Cardiac fibroblast (primary cell): ENCODE data around the gene F10.
A peak's percentile ranks its signal among the peaks of the same experiment; 100 is the strongest.
"Not testable (repeated sequence)": the region's sequence is repeated elsewhere in the genome, so short reads cannot be mapped to it uniquely, and the experiment has no call there.

Source experiments
- DNase-seq, 2 donors: peaks; one replicate each; pipeline versions ENCODE4 v3.0.0 to v3.0.0-alpha.2; 2010; ENCODE audit warnings: low read depth in 2 of 2
- H3K4me3 ChIP-seq, 2 donors: replicated peaks in 1 of 2; 1 replicate in 1 of 2; 2 replicates in 1 of 2; pipeline ENCODE4 v1.5.1; 2011; ENCODE audit warnings: low read depth in 2 of 2, low read length in 2 of 2, mild to moderate bottlenecking in 2 of 2, moderate library complexity in 1 of 2
- CTCF ChIP-seq: IDR thresholded peaks from one replicate; pipeline ENCODE4 v1.5.1; 2011; ENCODE audit warnings: low read depth, mild to moderate bottlenecking, low read length, inconsistent platforms

F10 gene

GRCh38 chr13:113110048-113110851, 12.3 kb upstream of the F10 start:
- H3K4me3 ChIP-seq: peak overlapping the region in 1 of 2 donors; percentile 5
- DNase-seq: peak in 1 of 2 donors; percentile 7
- no peak for TF ChIP-seq CTCF

- TF ChIP-seq CTCF: no peak
- no peak overlapping the region for H3K4me3 ChIP-seq
- no peak for DNase-seq
These were observed 11.7 kb upstream of the F10 start for GRCh38 chr13:113110852-113111315.

GRCh38 chr13:113111821-113112220, 10.8 kb upstream of the F10 start:
- H3K4me3 ChIP-seq, DNase-seq: not testable (repeated sequence)

- H3K4me3 ChIP-seq, DNase-seq: not testable (repeated sequence)
These were observed 10.1 kb upstream of the F10 start for GRCh38 chr13:113112475-113112874.

GRCh38 chr13:113112893-113113845, 9.4 kb upstream of the F10 start:
- no peak overlapping the region for H3K4me3 ChIP-seq
- DNase-seq: no peak
- TF ChIP-seq CTCF: no peak

- no peak for TF ChIP-seq CTCF
- no peak overlapping the region for H3K4me3 ChIP-seq
- no peak for DNase-seq
These were observed 8.7 kb upstream of the F10 start for GRCh38 chr13:113113846-113114271.

GRCh38 chr13:113114511-113115362, 7.9 kb upstream of the F10 start:
- no peak overlapping the region for H3K4me3 ChIP-seq
- DNase-seq: no peak
- no peak for TF ChIP-seq CTCF
